Liver (tissue), 9 donors: ENCODE measurements around the gene SETD1B. TPM values are rescaled to one million over a fixed set of nuclear protein-coding genes. Genes with fewer than 3 reads are reported as not detected.

Source experiments
- DNase-seq: peaks from one replicate; pipeline ENCODE4 v3.0.0-alpha.2; 2017; ENCODE audit warnings: low spot score
- H3K27ac ChIP-seq, 2 donors: one replicate each; pipeline ENCODE4 v1.7.0; 2013; ENCODE audit warnings: inconsistent platforms in 2 of 2, low read length in 2 of 2, control low read depth in 1 of 2, low read depth in 1 of 2, mild to moderate bottlenecking in 1 of 2
- H3K27me3 ChIP-seq, 4 donors: one replicate each; pipeline versions ENCODE4 v1.6.1 to v1.7.0; 2013; ENCODE audit warnings: low read length in 3 of 4, inconsistent platforms in 1 of 4, mild to moderate bottlenecking in 1 of 4, moderate library complexity in 1 of 4; ENCODE audit not compliant: control insufficient read depth in 4 of 4, insufficient read depth in 4 of 4
- H3K36me3 ChIP-seq, 4 donors: one replicate each; pipeline versions ENCODE4 v1.6.1 to v1.7.0; 2013; ENCODE audit warnings: low read length in 3 of 4, mild to moderate bottlenecking in 3 of 4, low read depth in 1 of 4, moderate library complexity in 1 of 4; ENCODE audit not compliant: control insufficient read depth in 4 of 4, insufficient read depth in 3 of 4
- H3K4me1 ChIP-seq, 4 donors: one replicate each; pipeline versions ENCODE4 v1.6.1 to v1.7.0; 2013; ENCODE audit warnings: low read length in 3 of 4, mild to moderate bottlenecking in 3 of 4, moderate library complexity in 1 of 4; ENCODE audit not compliant: control insufficient read depth in 4 of 4, insufficient read depth in 4 of 4
- H3K4me3 ChIP-seq, 3 donors: one replicate each; pipeline versions ENCODE4 v1.6.1 to v1.7.0; 2013; ENCODE audit warnings: low read length in 3 of 3, control low read depth in 1 of 3, low read depth in 1 of 3, mild to moderate bottlenecking in 1 of 3
- H3K9ac ChIP-seq, 2 donors: one replicate each; pipeline ENCODE4 v1.7.0; 2013; ENCODE audit warnings: low read length in 2 of 2, mild to moderate bottlenecking in 2 of 2, moderate library complexity in 2 of 2, control low read depth in 1 of 2, low read depth in 1 of 2
- H3K9me3 ChIP-seq, 4 donors: one replicate each; pipeline versions ENCODE4 v1.6.1 to v1.7.0; 2013; ENCODE audit warnings: low read length in 3 of 4; ENCODE audit not compliant: control insufficient read depth in 4 of 4
- EGR1 ChIP-seq, 2 donors: IDR thresholded peaks; 2 replicates each; pipeline ENCODE4 v1.6.1; 2016 to 2018; ENCODE audit warnings: antibody characterized with exemption in 2 of 2, low read depth in 2 of 2
- FOXA1 ChIP-seq: IDR thresholded peaks from 2 replicates; pipeline ENCODE4 v1.6.1; 2016; ENCODE audit warnings: antibody characterized with exemption
- FOXA2 ChIP-seq: IDR thresholded peaks from 2 replicates; pipeline ENCODE4 v1.6.1; 2016; ENCODE audit warnings: antibody characterized with exemption
- GABPA ChIP-seq, 2 donors: IDR thresholded peaks in 1 of 2; conservative IDR thresholded peaks in 1 of 2; 2 replicates each; pipeline ENCODE4 v1.6.1; 2016; ENCODE audit warnings: antibody characterized with exemption in 2 of 2, mild to moderate bottlenecking in 1 of 2, moderate library complexity in 1 of 2
- HNF4A ChIP-seq, 2 donors: conservative IDR thresholded peaks; 2 replicates each; pipeline ENCODE4 v1.6.1; 2016; ENCODE audit warnings: antibody characterized with exemption in 2 of 2, mild to moderate bottlenecking in 2 of 2
- HNF4G ChIP-seq: IDR thresholded peaks from 2 replicates; pipeline ENCODE4 v1.6.1; 2016; ENCODE audit warnings: antibody characterized with exemption
- JUND ChIP-seq, 2 donors: IDR thresholded peaks; 2 replicates each; pipeline ENCODE4 v1.6.1; 2016; ENCODE audit warnings: antibody characterized with exemption in 2 of 2
- NR2F2 ChIP-seq: IDR thresholded peaks from 2 replicates; pipeline ENCODE4 v1.6.1; 2016; ENCODE audit warnings: antibody characterized with exemption
- RAD21 ChIP-seq, 2 donors: IDR thresholded peaks; 2 replicates each; pipeline ENCODE4 v1.6.1; 2016; ENCODE audit warnings: antibody characterized with exemption in 2 of 2, mild to moderate bottlenecking in 2 of 2
- RXRA ChIP-seq, 2 donors: IDR thresholded peaks; 2 replicates each; pipeline ENCODE4 v1.6.1; 2017 to 2018; ENCODE audit warnings: antibody characterized with exemption in 2 of 2, mild to moderate bottlenecking in 1 of 2
- SP1 ChIP-seq: IDR thresholded peaks from 2 replicates; pipeline ENCODE4 v1.6.1; 2018; ENCODE audit warnings: antibody characterized with exemption, mild to moderate bottlenecking
- TAF1 ChIP-seq: conservative IDR thresholded peaks from 2 replicates; pipeline ENCODE4 v1.6.1; 2016; ENCODE audit warnings: antibody characterized with exemption, mild to moderate bottlenecking
- YY1 ChIP-seq: IDR thresholded peaks from 2 replicates; pipeline ENCODE4 v1.6.1; 2016; ENCODE audit warnings: antibody characterized with exemption, mild to moderate bottlenecking
- WGBS: extraction: QIAGEN DNeasy Blood & Tissue Kit; methylation state at CpG from one replicate; pipeline ENCODE4 v1.1.7; 2013; 5-methylcytosine and 5-hydroxymethylcytosine counted together
- polyA plus RNA-seq, 2 donors: library from polyadenylated mRNA; stranded (reverse) in 1 of 2; unstranded in 1 of 2; fragments of 200-250 nt in 1 of 2; fragments of >200 nt in 1 of 2; fragmentation: Nextera tagmentation in 1 of 2; extraction: Ambion mirVana in 1 of 2; gene quantifications; one replicate each; pipeline versions ENCODE4 v1.2.1 to v1.2.3, GENCODE V29; 2013 to 2015
- total RNA-seq, 2 donors: library from RNA; depleted of rRNA; stranded (reverse); fragments of >200 nt; gene quantifications; one replicate each; pipeline ENCODE4 v1.2.3, GENCODE V29; 2014
- TF ChIP-seq, protein P1 (sequence below): IDR thresholded peaks from 2 replicates; pipeline ENCODE4 v1.6.1; 2016; ENCODE audit warnings: antibody characterized with exemption
- TF ChIP-seq, protein P2 (sequence below): IDR thresholded peaks from 2 replicates; pipeline ENCODE4 v1.6.1; 2016; ENCODE audit warnings: antibody characterized with exemption
- TF ChIP-seq, protein P3 (sequence below): fragments of 150-350 bp; IDR thresholded peaks from 2 replicates; pipeline ENCODE4 v1.5.1; 2017; ENCODE audit warnings: improper control_type of control experiment, low read depth, low read length; ENCODE audit not compliant: missing input control
- TF ChIP-seq, protein P4 (sequence below): IDR thresholded peaks from 2 replicates; pipeline ENCODE4 v1.6.1; 2016; ENCODE audit warnings: antibody characterized with exemption
- TF ChIP-seq, protein P5 (sequence below): IDR thresholded peaks from 2 replicates; pipeline ENCODE4 v1.6.1; 2016; ENCODE audit warnings: antibody characterized with exemption, mild to moderate bottlenecking
- donor health status: healthy.
- donor health status: healthy.
- donor health status: healthy.
- donor health status: healthy.
- donor health status: healthy.

SETD1B gene
- total and polyA plus RNA-seq, 4 donors: 1.8 to 7.9 (median 5.0) TPM

DNA sequence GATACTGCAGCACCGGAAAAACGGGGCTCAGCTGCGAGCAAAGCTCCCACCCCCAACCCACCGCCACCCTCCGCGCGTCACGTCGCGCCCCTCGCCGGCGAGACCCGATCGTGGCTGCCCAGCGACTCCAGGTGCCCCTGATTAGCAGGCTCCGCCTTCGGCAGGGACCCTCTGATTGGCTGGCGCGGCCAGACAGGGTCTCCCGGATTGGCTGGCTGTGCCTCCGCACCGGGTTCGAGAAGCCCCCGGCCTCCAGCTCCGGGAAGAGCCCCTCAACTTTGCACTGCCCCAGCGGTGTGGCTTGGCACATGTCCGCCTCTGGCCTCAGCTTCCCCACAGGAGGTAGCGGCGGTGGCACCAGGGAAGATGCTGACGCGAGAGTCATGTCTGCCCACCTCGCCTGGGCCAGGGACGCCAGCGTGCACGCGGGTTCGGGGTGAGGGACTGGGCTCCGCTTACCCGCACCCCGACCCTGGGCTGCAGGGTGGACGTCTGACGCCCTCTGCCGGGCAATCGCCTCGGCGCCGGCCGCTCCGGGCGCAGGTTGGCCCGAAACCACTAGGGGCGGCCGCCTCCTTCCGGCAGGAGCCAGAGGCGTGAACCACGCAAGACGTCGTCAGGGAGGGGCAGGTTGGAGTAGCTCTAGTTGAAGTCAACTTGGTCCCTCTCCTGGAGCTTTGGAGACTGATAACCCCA lies 9.8 kb upstream of the SETD1B start:
- Histone ChIP-seq H3K4me3 (peak overlapping the region; percentile 35 to 61 (median 47)), H3K4me1 (peaks cover 17 to 57% (median 50%) of the 10 kb centered on the region in 4 donors), H3K9ac (peak overlapping the region; percentile 72 to 73), H3K36me3 (no peaks in the 10 kb centered on the region), H3K27ac (peak overlapping the region; percentile 92), H3K9me3 (no peaks in the 10 kb centered on the region), H3K27me3 (no peaks in the 10 kb centered on the region)
- TF ChIP-seq JUND (IDR thresholded peaks at IDR 0.05) (no peak), NR2F2 (no peak), RXRA (IDR thresholded peaks at IDR 0.05) (peak in 1 of 2 donors; percentile 13), FOXA2 (no peak), HNF4A (conservative IDR thresholded peaks at IDR 0.05) (peak in 1 of 2 donors; percentile 13), EGR1 (IDR thresholded peaks at IDR 0.05; ENCODE audit: low read depth in 2 of 2) (no peak), FOXA1 (no peak), GABPA (IDR thresholded peaks at IDR 0.05 in 1 of 2, conservative IDR thresholded peaks at IDR 0.05 in 1 of 2) (no peak), SP1 (peak; percentile 32), RAD21 (IDR thresholded peaks at IDR 0.05) (peak; percentile 91 to 95), HNF4G (no peak), YY1 (no peak), TAF1 (no peak)
- TF ChIP-seq, protein P1, sequence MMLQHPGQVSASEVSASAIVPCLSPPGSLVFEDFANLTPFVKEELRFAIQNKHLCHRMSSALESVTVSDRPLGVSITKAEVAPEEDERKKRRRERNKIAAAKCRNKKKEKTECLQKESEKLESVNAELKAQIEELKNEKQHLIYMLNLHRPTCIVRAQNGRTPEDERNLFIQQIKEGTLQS: no peak
- TF ChIP-seq, protein P2, sequence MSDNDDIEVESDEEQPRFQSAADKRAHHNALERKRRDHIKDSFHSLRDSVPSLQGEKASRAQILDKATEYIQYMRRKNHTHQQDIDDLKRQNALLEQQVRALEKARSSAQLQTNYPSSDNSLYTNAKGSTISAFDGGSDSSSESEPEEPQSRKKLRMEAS: peak; percentile 7
- TF ChIP-seq, protein P3, sequence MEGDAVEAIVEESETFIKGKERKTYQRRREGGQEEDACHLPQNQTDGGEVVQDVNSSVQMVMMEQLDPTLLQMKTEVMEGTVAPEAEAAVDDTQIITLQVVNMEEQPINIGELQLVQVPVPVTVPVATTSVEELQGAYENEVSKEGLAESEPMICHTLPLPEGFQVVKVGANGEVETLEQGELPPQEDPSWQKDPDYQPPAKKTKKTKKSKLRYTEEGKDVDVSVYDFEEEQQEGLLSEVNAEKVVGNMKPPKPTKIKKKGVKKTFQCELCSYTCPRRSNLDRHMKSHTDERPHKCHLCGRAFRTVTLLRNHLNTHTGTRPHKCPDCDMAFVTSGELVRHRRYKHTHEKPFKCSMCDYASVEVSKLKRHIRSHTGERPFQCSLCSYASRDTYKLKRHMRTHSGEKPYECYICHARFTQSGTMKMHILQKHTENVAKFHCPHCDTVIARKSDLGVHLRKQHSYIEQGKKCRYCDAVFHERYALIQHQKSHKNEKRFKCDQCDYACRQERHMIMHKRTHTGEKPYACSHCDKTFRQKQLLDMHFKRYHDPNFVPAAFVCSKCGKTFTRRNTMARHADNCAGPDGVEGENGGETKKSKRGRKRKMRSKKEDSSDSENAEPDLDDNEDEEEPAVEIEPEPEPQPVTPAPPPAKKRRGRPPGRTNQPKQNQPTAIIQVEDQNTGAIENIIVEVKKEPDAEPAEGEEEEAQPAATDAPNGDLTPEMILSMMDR: peak; percentile 100
- TF ChIP-seq, protein P4, sequence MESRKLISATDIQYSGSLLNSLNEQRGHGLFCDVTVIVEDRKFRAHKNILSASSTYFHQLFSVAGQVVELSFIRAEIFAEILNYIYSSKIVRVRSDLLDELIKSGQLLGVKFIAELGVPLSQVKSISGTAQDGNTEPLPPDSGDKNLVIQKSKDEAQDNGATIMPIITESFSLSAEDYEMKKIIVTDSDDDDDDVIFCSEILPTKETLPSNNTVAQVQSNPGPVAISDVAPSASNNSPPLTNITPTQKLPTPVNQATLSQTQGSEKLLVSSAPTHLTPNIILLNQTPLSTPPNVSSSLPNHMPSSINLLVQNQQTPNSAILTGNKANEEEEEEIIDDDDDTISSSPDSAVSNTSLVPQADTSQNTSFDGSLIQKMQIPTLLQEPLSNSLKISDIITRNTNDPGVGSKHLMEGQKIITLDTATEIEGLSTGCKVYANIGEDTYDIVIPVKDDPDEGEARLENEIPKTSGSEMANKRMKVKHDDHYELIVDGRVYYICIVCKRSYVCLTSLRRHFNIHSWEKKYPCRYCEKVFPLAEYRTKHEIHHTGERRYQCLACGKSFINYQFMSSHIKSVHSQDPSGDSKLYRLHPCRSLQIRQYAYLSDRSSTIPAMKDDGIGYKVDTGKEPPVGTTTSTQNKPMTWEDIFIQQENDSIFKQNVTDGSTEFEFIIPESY: no peak
- TF ChIP-seq, protein P5, sequence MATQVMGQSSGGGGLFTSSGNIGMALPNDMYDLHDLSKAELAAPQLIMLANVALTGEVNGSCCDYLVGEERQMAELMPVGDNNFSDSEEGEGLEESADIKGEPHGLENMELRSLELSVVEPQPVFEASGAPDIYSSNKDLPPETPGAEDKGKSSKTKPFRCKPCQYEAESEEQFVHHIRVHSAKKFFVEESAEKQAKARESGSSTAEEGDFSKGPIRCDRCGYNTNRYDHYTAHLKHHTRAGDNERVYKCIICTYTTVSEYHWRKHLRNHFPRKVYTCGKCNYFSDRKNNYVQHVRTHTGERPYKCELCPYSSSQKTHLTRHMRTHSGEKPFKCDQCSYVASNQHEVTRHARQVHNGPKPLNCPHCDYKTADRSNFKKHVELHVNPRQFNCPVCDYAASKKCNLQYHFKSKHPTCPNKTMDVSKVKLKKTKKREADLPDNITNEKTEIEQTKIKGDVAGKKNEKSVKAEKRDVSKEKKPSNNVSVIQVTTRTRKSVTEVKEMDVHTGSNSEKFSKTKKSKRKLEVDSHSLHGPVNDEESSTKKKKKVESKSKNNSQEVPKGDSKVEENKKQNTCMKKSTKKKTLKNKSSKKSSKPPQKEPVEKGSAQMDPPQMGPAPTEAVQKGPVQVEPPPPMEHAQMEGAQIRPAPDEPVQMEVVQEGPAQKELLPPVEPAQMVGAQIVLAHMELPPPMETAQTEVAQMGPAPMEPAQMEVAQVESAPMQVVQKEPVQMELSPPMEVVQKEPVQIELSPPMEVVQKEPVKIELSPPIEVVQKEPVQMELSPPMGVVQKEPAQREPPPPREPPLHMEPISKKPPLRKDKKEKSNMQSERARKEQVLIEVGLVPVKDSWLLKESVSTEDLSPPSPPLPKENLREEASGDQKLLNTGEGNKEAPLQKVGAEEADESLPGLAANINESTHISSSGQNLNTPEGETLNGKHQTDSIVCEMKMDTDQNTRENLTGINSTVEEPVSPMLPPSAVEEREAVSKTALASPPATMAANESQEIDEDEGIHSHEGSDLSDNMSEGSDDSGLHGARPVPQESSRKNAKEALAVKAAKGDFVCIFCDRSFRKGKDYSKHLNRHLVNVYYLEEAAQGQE: no peak
- peak; percentile 94 for DNase-seq
- under 1% methylated on average over 59 of the region's 59 CpGs for WGBS
